Right cardiac atrium (tissue), 5 donors: Measurements from ENCODE around the gene DENND11. TPM values are rescaled to one million over a fixed set of nuclear protein-coding genes. Genes with fewer than 3 reads are reported as not detected.

Source experiments
- ATAC-seq, 2 donors: fragments of 200-7000 bp; cut with Tn5 transposase; one replicate each; pipeline versions ENCODE4 v1.8.0 to v1.9.1; 2020; ENCODE audit warnings: moderate library complexity in 2 of 2, mild to moderate bottlenecking in 1 of 2
- DNase-seq, 3 donors: peaks; one replicate each; pipeline ENCODE4 v3.0.0-alpha.2; 2020
- H3K27ac ChIP-seq: one replicate; pipeline ENCODE4 v1.5.1; 2013; ENCODE audit warnings: mild to moderate bottlenecking, low read length, control low read depth, moderate library complexity
- H3K27me3 ChIP-seq: one replicate; pipeline ENCODE4 v1.6.1; 2013; ENCODE audit not compliant: control insufficient read depth, insufficient read depth
- H3K4me1 ChIP-seq: one replicate; pipeline ENCODE4 v1.6.1; 2013; ENCODE audit warnings: low read length; ENCODE audit not compliant: control insufficient read depth, insufficient read depth
- H3K4me3 ChIP-seq: one replicate; pipeline ENCODE4 v1.5.1; 2013; ENCODE audit warnings: low read length, control low read depth
- H3K9me3 ChIP-seq: one replicate; pipeline ENCODE4 v1.6.1; 2013; ENCODE audit warnings: low read length; ENCODE audit not compliant: control insufficient read depth
- WGBS: extraction: QIAGEN DNeasy Blood & Tissue Kit; methylation state at CpG from one replicate; pipeline ENCODE4 v1.1.7; 2013; 5-methylcytosine and 5-hydroxymethylcytosine counted together
- intact Hi-C, 4 donors: fragments of 100-400 bp; cut with DNase I; formaldehyde crosslinking; loops; one replicate each; pipeline versions ENCODE4 v1.11.0 to v1.14.0; 2022 to 2023
- polyA plus RNA-seq: library from polyadenylated mRNA; stranded (reverse); fragments of 200-250 nt; gene quantifications from one replicate; pipeline ENCODE4 v1.2.3, GENCODE V29; 2013
- total RNA-seq, 4 donors: library from RNA; stranded (reverse); fragmentation: NEBNext Ultra II Directional; extraction: Animal tissue kit (Norgen Biotek cat#: 25700); gene quantifications; one replicate each; pipeline ENCODE4 v1.2.1, GENCODE V29; 2021
- donor health status: healthy with polysubstance abuse.
- donor health status: DM: no; HTN: yes; CAD: no.
- donor health status: DM: no; HTN: no; CAD: no.
- donor health status: DM: no; HTN: yes; CAD: no; lungs with severe emphysema.
- donor health status: DM: yes; HTN: yes; CAD: no.

Gene DENND11
- total and polyA plus RNA-seq, 5 donors = 5.2 to 11.9 (median 11.4) TPM

DNA sequence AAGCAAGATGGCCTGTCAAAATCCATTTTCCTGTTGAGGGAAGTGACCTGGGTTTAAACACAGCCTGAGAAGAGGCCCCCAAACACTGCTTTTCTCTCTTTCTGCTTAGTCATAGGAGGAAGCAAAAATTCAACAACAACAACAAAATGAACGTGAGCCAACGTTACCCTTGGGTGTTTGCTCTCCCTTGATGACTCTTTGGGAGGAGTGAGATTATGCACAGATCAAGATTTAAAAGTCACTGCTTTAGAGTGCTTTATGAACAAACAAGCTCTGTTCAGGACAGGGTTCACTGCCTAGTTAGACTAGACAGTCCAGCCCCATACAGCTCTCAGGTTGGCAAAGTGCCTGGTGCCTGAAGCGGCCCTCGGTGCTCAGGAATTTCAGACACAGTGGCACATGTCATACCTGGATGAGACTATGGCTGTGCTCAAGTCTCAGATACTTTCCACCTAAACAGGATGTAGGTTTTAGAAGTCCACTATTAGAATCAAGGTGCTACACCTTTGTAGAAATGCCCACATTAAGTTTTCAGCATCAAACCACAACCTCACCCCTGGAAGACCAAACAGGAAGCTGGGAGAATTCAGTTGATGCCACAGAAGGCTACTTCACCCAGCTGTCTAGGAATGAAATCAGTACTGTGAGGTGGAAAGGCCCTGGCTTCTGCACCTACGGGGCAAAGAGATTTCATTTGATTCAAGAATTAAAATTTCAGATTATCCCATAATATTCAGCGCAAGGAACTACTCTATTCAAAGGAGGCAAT, 38.7 kb downstream of the DENND11 start:
- Histone ChIP-seq H3K27me3 (no peaks in the 10 kb centered on the region), H3K4me1 (no peaks in the 10 kb centered on the region), H3K4me3 (no peak overlapping the region), H3K9me3 (no peaks in the 10 kb centered on the region), H3K27ac (no peak overlapping the region)
- WGBS = 58% methylated on average over 6 of the region's 6 CpGs
- ATAC-seq (peak in 1 of 2 donors; percentile 45), DNase-seq (peak in 1 of 3 donors; percentile 38)
- intact Hi-C loops = no loop called here

- Histone ChIP-seq H3K27ac (no peak overlapping the region), H3K27me3 (no peaks in the 10 kb centered on the region), H3K4me1 (no peaks in the 10 kb centered on the region), H3K4me3 (no peak overlapping the region), H3K9me3 (no peaks in the 10 kb centered on the region)
- intact Hi-C loops = no loop called here
- ATAC-seq = peak in 1 of 2 donors; percentile 53
- no peak for DNase-seq
- WGBS = 73% methylated on average over 4 of the region's 4 CpGs
Observed at GRCh38 chr7:141660259-141660658, 41.7 kb downstream of the DENND11 start.

GRCh38 chr7:141659501-141659900, 42.5 kb downstream of the DENND11 start:
- no peaks in the 10 kb centered on the region for H3K27me3 ChIP-seq
- WGBS = 82% methylated on average over 6 of the region's 6 CpGs
- intact Hi-C loops = no loop called here
- ATAC-seq (no peak), DNase-seq (no peak)
- no peaks in the 10 kb centered on the region for H3K9me3 ChIP-seq
- peaks cover 1% of the 10 kb centered on the region for H3K4me1 ChIP-seq
- H3K4me3 ChIP-seq = no peak overlapping the region
- no peak overlapping the region for H3K27ac ChIP-seq

GRCh38 chr7:141654551-141654950, 47.4 kb downstream of the DENND11 start:
- peak in 2 of 3 donors; percentile 25 to 65 for DNase-seq
- no peaks in the 10 kb centered on the region for H3K27me3 ChIP-seq
- intact Hi-C loops = no loop called here
- H3K9me3 ChIP-seq = no peaks in the 10 kb centered on the region
- peak; percentile 74 to 80 for ATAC-seq
- H3K4me1 ChIP-seq = peaks cover 2% of the 10 kb centered on the region
- no peak overlapping the region for H3K27ac ChIP-seq
- WGBS = 48% methylated on average over 3 of the region's 3 CpGs
- no peak overlapping the region for H3K4me3 ChIP-seq

DNA sequence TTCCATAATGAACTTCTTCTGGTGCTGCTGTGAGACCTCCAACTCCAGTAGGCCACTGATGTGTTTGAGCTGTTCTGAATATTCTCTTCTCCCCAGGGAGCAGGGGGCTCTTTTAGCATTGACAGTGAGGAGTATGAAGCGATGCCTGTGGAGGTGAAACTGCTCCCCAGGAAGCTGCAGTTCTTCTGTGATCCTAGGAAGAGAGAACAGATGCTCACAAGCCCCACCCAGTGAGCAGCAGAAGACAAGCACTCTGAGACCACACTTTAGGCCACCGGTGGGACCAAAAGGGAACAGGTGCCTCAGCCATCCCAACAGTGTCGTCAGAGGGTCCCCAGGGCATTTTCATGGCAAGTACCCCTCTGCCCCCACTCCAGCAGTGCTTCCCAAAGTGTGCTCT, 49.3 kb downstream of the DENND11 start:
- 56% methylated on average over 3 of the region's 3 CpGs for WGBS
- no peak for DNase-seq
- Histone ChIP-seq H3K4me1 (peaks cover 2% of the 10 kb centered on the region), H3K9me3 (no peaks in the 10 kb centered on the region), H3K4me3 (no peak overlapping the region), H3K27ac (no peak overlapping the region), H3K27me3 (no peaks in the 10 kb centered on the region)
- intact Hi-C loops = no loop called here
- ATAC-seq = no peak

Other genes starting within 250 kb of the DENND11 start
- gene AGK, start 150.8 kb downstream of the DENND11 start, total RNA-seq = 10 to 100 TPM; 31.1 to 43.6 (median 37.8) TPM
- 29.2 TPM for gene AGK, start 150.8 kb downstream of the DENND11 start, polyA plus RNA-seq
- not detected for gene WEE2, start 6.2 kb upstream of the DENND11 start, total RNA-seq
- gene WEE2, start 6.2 kb upstream of the DENND11 start, polyA plus RNA-seq = not detected
- 10 to 100 TPM; 91.0 to 100.0 (median 96.5) TPM for gene SSBP1, start 36.2 kb upstream of the DENND11 start, total RNA-seq
- gene SSBP1, start 36.2 kb upstream of the DENND11 start, polyA plus RNA-seq = 231 TPM
- 1 to 10 TPM in 1 of 4 donors, under 1 TPM in 3; 0.48 to 1.2 (median 0.57) TPM for gene TAS2R3, start 61.9 kb upstream of the DENND11 start, total RNA-seq
- gene TAS2R3, start 61.9 kb upstream of the DENND11 start, polyA plus RNA-seq = 0.18 TPM
- gene TAS2R4, start 74.5 kb upstream of the DENND11 start, total RNA-seq = 1 to 10 TPM in 1 of 4 donors, under 1 TPM in 3; 0.34 to 1.0 (median 0.42) TPM
- gene TAS2R4, start 74.5 kb upstream of the DENND11 start, polyA plus RNA-seq = 0.27 TPM
- under 1 TPM; 0.40 to 0.72 (median 0.43) TPM for gene TAS2R5, start 88.1 kb upstream of the DENND11 start, total RNA-seq
- gene TAS2R5, start 88.1 kb upstream of the DENND11 start, polyA plus RNA-seq = 0.41 TPM
- not detected for gene PRSS37, start 139.3 kb upstream of the DENND11 start, total RNA-seq
- gene PRSS37, start 139.3 kb upstream of the DENND11 start, polyA plus RNA-seq = not detected
- under 1 TPM in 1 of 4 donors, not detected in 3; 0.20 TPM for gene OR9A4, start 214.2 kb upstream of the DENND11 start, total RNA-seq
- not detected for gene OR9A4, start 214.2 kb upstream of the DENND11 start, polyA plus RNA-seq
- gene CLEC5A, start 244.8 kb upstream of the DENND11 start, total RNA-seq = under 1 TPM; 0.08 to 0.74 (median 0.25) TPM
- gene CLEC5A, start 244.8 kb upstream of the DENND11 start, polyA plus RNA-seq = 0.27 TPM